ENCODE measurements around the gene FGF4.

GRCh38 chr11:69821511-69822040, 46.4 kb upstream of the FGF4 start:
- no peak for TF ChIP-seq CTCF (IDR thresholded peaks at IDR 0.05)
- TF ChIP-seq POLR2AphosphoS5 (IDR thresholded peaks at IDR 0.05) = no peak

All from upper lobe of left lung (tissue), 4 donors.